OCI-LY7 (cell line): ENCODE results near the gene KPNA4.

ENCODE experiments used
- CTCF ChIP-seq: fragments of 200-600 bp; sonication (generic); conservative IDR thresholded peaks from 2 replicates; pipeline ENCODE4 v1.5.1; 2014; ENCODE audit warnings: mild to moderate bottlenecking, antibody characterized with exemption, low read length, moderate library complexity, mixed read lengths
- EZH2phosphoT487 ChIP-seq: fragments of 200-600 bp; sonication (generic); IDR thresholded peaks from 2 replicates; pipeline ENCODE4 v1.6.1; 2018; ENCODE audit warnings: low read depth, borderline replicate concordance, mild to moderate bottlenecking, mixed run types, antibody characterized with exemption, low read length, moderate library complexity, mixed read lengths

- no peak for TF ChIP-seq CTCF
- no peak for TF ChIP-seq EZH2phosphoT487
Observed at GRCh38 chr3:160544844-160545503, 20.4 kb downstream of the KPNA4 start.
